WTC11 (cell line): Measurements from ENCODE around the gene ACY1.

Experiments
- CTCF ChIP-seq: fragments of 200-600 bp; IDR thresholded peaks from 2 replicates; pipeline ENCODE4 v1.8.0; 2022; ENCODE audit warnings: antibody characterized with exemption
- ESRRA ChIP-seq: sonication (generic); formaldehyde crosslinking; IDR thresholded peaks from 2 replicates; pipeline ENCODE4 v1.8.1; 2022; ENCODE audit warnings: mild to moderate bottlenecking, missing genetic modification reagents, borderline replicate concordance
- NFYB ChIP-seq: sonication (generic); formaldehyde crosslinking; conservative IDR thresholded peaks from 2 replicates; pipeline ENCODE4 v1.8.0; 2022; ENCODE audit warnings: low read depth, missing genetic modification reagents
- NR3C1 ChIP-seq: sonication (generic); formaldehyde crosslinking; conservative IDR thresholded peaks from 2 replicates; pipeline ENCODE4 v1.8.1; 2023; ENCODE audit warnings: low read depth, mild to moderate bottlenecking, missing genetic modification reagents
- OVOL2 ChIP-seq: fragments of 250-450 bp; sonication (Bioruptor Pico); IDR thresholded peaks from 2 replicates; pipeline ENCODE4 v1.9.0; 2021; ENCODE audit warnings: mild to moderate bottlenecking, borderline replicate concordance
- SMAD3 ChIP-seq: sonication (generic); formaldehyde crosslinking; IDR thresholded peaks from 2 replicates; pipeline ENCODE4 v1.8.0; 2022; ENCODE audit warnings: missing genetic modification reagents, mild to moderate bottlenecking, borderline replicate concordance
- TEAD4 ChIP-seq: sonication (generic); formaldehyde crosslinking; IDR thresholded peaks from 2 replicates; pipeline ENCODE4 v1.8.0; 2022; ENCODE audit warnings: mild to moderate bottlenecking, missing genetic modification reagents
- TF ChIP-seq, protein P1 (sequence below): sonication (generic); formaldehyde crosslinking; IDR thresholded peaks from 2 replicates; pipeline ENCODE4 v1.8.1; 2022; ENCODE audit warnings: missing genetic modification reagents, borderline replicate concordance
- TF ChIP-seq, protein P2 (sequence below): sonication (generic); formaldehyde crosslinking; IDR thresholded peaks from 2 replicates; pipeline ENCODE4 v1.8.0; 2022; ENCODE audit warnings: mild to moderate bottlenecking, missing genetic modification reagents

DNA sequence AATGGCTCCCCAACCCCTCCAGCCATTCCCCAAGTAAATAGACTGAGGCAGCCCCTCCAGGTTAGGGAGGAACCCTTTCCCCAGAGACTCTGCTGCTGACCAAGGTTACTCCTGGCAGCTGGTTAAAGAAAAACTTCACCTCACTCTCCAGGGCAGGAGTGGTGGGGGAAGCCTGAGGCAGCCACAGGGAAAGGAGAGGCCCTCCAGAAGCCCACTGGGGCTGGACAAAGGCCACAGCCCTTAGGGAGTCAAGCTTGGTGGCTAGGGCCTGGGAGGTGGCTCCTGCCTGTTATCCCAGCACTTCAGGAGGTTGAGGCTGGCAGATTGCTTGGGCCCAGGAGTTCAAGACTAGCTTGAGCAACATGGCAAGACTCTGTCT lies 923 bp downstream of the ACY1 start:
- TF ChIP-seq NFYB (CRISPR knock-in tag) (no peak), CTCF (no peak), ESRRA (CRISPR knock-in tag) (no peak), SMAD3 (CRISPR knock-in tag) (no peak), NR3C1 (CRISPR knock-in tag) (no peak), TEAD4 (CRISPR knock-in tag) (no peak), OVOL2 (CRISPR knock-in tag) (no peak)
- TF ChIP-seq, protein P1, sequence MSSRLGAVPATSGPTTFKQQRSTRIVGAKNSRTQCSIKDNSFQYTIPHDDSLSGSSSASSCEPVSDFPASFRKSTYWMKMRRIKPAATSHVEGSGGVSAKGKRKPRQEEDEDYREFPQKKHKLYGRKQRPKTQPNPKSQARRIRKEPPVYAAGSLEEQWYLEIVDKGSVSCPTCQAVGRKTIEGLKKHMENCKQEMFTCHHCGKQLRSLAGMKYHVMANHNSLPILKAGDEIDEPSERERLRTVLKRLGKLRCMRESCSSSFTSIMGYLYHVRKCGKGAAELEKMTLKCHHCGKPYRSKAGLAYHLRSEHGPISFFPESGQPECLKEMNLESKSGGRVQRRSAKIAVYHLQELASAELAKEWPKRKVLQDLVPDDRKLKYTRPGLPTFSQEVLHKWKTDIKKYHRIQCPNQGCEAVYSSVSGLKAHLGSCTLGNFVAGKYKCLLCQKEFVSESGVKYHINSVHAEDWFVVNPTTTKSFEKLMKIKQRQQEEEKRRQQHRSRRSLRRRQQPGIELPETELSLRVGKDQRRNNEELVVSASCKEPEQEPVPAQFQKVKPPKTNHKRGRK (CRISPR knock-in tag) = no peak
- TF ChIP-seq, protein P2, sequence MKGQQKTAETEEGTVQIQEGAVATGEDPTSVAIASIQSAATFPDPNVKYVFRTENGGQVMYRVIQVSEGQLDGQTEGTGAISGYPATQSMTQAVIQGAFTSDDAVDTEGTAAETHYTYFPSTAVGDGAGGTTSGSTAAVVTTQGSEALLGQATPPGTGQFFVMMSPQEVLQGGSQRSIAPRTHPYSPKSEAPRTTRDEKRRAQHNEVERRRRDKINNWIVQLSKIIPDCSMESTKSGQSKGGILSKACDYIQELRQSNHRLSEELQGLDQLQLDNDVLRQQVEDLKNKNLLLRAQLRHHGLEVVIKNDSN (CRISPR knock-in tag) = no peak
